IMR-90 (cell line): ENCODE data around the gene CFP. TPM values are rescaled to one million over a fixed set of nuclear protein-coding genes. Genes with fewer than 3 reads are reported as not detected.

Experiments used
- ATAC-seq: fragments of 200-7000 bp; cut with Tn5 transposase; 2 replicates; pipeline ENCODE4 v1.9.1; 2020; ENCODE audit warnings: low read depth, mild to moderate bottlenecking, moderate library complexity
- BruUV-seq: library from RNA; stranded (reverse); fragments of 400-500 nt; replicated peaks from 2 replicates; lab custom pipeline; 2021; lab: Mats Ljungman, UMichigan
- CTCF ChIA-PET: fragments of 300-600 bp; formaldehyde crosslinking; extraction: SDS; loops from one replicate; lab custom pipeline; 2021; ENCODE audit warnings: antibody characterized with exemption; lab: Yijun Ruan, JAX
- POLR2A ChIA-PET: fragments of 300-600 bp; sonication (Branson Sonifier 250); formaldehyde crosslinking; loops from one replicate; lab custom pipeline; 2022; ENCODE audit warnings: antibody characterized with exemption; ENCODE audit not compliant: unreplicated experiment; lab: Charles Lee
- DNase-seq: peaks from one replicate; pipeline ENCODE4 v3.0.0; 2013
- H2AFZ ChIP-seq: replicated peaks from 2 replicates; pipeline ENCODE3; 2013; ENCODE audit warnings: low read length, mild to moderate bottlenecking; ENCODE audit not compliant: poor library complexity
- H2AK5ac ChIP-seq: 2 replicates; pipeline ENCODE4 v1.6.1; 2013; ENCODE audit warnings: low read depth, low read length, inconsistent platforms
- H2AK9ac ChIP-seq: replicated peaks from 2 replicates; pipeline ENCODE3; 2013; ENCODE audit warnings: mild to moderate bottlenecking, low read depth, low read length, moderate library complexity; ENCODE audit not compliant: poor library complexity
- H2BK120ac ChIP-seq: 2 replicates; pipeline ENCODE4 v1.6.1; 2013; ENCODE audit warnings: low read depth, low read length, inconsistent platforms
- H2BK15ac ChIP-seq: 3 replicates; pipeline ENCODE4 v1.6.1; 2013; ENCODE audit warnings: low read depth, low read length, inconsistent platforms
- H2BK20ac ChIP-seq: 2 replicates; pipeline ENCODE4 v1.6.1; 2013; ENCODE audit warnings: low read depth, mild to moderate bottlenecking, inconsistent platforms, low read length, moderate library complexity
- H2BK5ac ChIP-seq: 2 replicates; pipeline ENCODE4 v1.6.1; 2013; ENCODE audit warnings: mild to moderate bottlenecking, low read depth, low read length, inconsistent platforms; ENCODE audit not compliant: poor library complexity, severe bottlenecking
- H3K14ac ChIP-seq: replicated peaks from 2 replicates; pipeline ENCODE4 v1.6.1; 2013; ENCODE audit warnings: low read depth, low read length, inconsistent platforms
- H3K18ac ChIP-seq: 2 replicates; pipeline ENCODE4 v1.6.1; 2013; ENCODE audit warnings: low read depth, low read length, control low read depth
- H3K23ac ChIP-seq: 2 replicates; pipeline ENCODE4 v1.6.1; 2013; ENCODE audit warnings: low read depth, low read length, inconsistent platforms
- H3K27ac ChIP-seq: 2 replicates; pipeline ENCODE4 v1.5.1; 2013; ENCODE audit warnings: mild to moderate bottlenecking, control low read depth, low read length; ENCODE audit not compliant: insufficient read depth
- H3K27me3 ChIP-seq: 2 replicates; pipeline ENCODE4 v1.6.1; 2013; ENCODE audit warnings: low read length; ENCODE audit not compliant: control insufficient read depth, insufficient read depth
- H3K36me3 ChIP-seq: 2 replicates; pipeline ENCODE4 v1.6.1; 2013; ENCODE audit warnings: low read length, mixed read lengths; ENCODE audit not compliant: control insufficient read depth, insufficient read depth
- H3K4ac ChIP-seq: 2 replicates; pipeline ENCODE4 v1.6.1; 2013; ENCODE audit warnings: low read depth, low read length, inconsistent platforms
- H3K4me1 ChIP-seq: 2 replicates; pipeline ENCODE4 v1.6.1; 2013; ENCODE audit warnings: low read length, mixed read lengths; ENCODE audit not compliant: control insufficient read depth, insufficient read depth
- H3K4me2 ChIP-seq: 2 replicates; pipeline ENCODE4 v1.6.1; 2013; ENCODE audit warnings: low read depth, mild to moderate bottlenecking, control low read depth, low read length, moderate library complexity
- H3K4me3 ChIP-seq: 2 replicates; pipeline ENCODE4 v1.5.1; 2013; ENCODE audit warnings: low read depth, mild to moderate bottlenecking, control low read depth, low read length, moderate library complexity; ENCODE audit not compliant: insufficient read depth
- H3K56ac ChIP-seq: 2 replicates; pipeline ENCODE4 v1.6.1; 2013; ENCODE audit warnings: low read length, inconsistent platforms; ENCODE audit not compliant: insufficient read depth; ENCODE audit errors: extremely low read depth
- H3K79me1 ChIP-seq, 2 experiments: 2 replicates each; pipeline ENCODE4 v1.6.1; 2013; ENCODE audit warnings: low read length in 2 of 2, inconsistent platforms in 1 of 2, low read depth in 1 of 2
- H3K9ac ChIP-seq: 2 replicates; pipeline ENCODE4 v1.6.1; 2013; ENCODE audit warnings: low read depth, low read length, control low read depth
- H3K9me1 ChIP-seq: 2 replicates; pipeline ENCODE4 v1.6.1; 2013; ENCODE audit warnings: low read length, inconsistent platforms; ENCODE audit not compliant: insufficient read depth
- H3K9me3 ChIP-seq: 2 replicates; pipeline ENCODE4 v1.6.1; 2013; ENCODE audit warnings: low read length; ENCODE audit not compliant: control insufficient read depth, insufficient read depth
- H4K20me1 ChIP-seq: 2 replicates; pipeline ENCODE4 v1.6.1; 2013; ENCODE audit warnings: low read length, inconsistent platforms; ENCODE audit not compliant: insufficient read depth
- H4K5ac ChIP-seq: 2 replicates; pipeline ENCODE4 v1.6.1; 2013; ENCODE audit warnings: mild to moderate bottlenecking, low read depth, low read length, control low read depth
- H4K8ac ChIP-seq, 2 experiments: 2 replicates each; pipeline ENCODE4 v1.6.1; 2013; ENCODE audit warnings: low read depth in 2 of 2, low read length in 2 of 2, control low read depth in 1 of 2, inconsistent platforms in 1 of 2
- H4K91ac ChIP-seq: 2 replicates; pipeline ENCODE4 v1.6.1; 2013; ENCODE audit warnings: low read depth, low read length, inconsistent platforms; ENCODE audit not compliant: insufficient read depth
- BHLHE40 ChIP-seq: fragments of 150-350 bp; IDR thresholded peaks from 2 replicates; pipeline ENCODE4 v1.6.1; 2016; ENCODE audit warnings: mild to moderate bottlenecking, low read depth, low read length
- CEBPB ChIP-seq: IDR thresholded peaks from 2 replicates; pipeline ENCODE4 v1.6.1; 2012; ENCODE audit warnings: low read depth, low read length, improper control_type of control experiment
- CHD1 ChIP-seq: IDR thresholded peaks from 2 replicates; pipeline ENCODE4 v1.6.1; 2012; ENCODE audit warnings: low read depth, low read length, improper control_type of control experiment
- CTCF ChIP-seq: conservative IDR thresholded peaks from 2 replicates; pipeline ENCODE4 v1.5.1; 2012; ENCODE audit warnings: mild to moderate bottlenecking, low read depth, low read length, improper control_type of control experiment
- ELK1 ChIP-seq: fragments of 150-350 bp; IDR thresholded peaks from 2 replicates; pipeline ENCODE4 v1.6.1; 2016; ENCODE audit warnings: low read depth, mild to moderate bottlenecking, low read length, moderate library complexity, borderline replicate concordance
- FOS ChIP-seq: fragments of 150-350 bp; IDR thresholded peaks from 2 replicates; pipeline ENCODE4 v1.6.1; 2016; ENCODE audit warnings: low read depth, low read length
- MAFK ChIP-seq: IDR thresholded peaks from 2 replicates; pipeline ENCODE4 v1.6.1; 2012; ENCODE audit warnings: low read depth, low read length, improper control_type of control experiment
- MAZ ChIP-seq: IDR thresholded peaks from 2 replicates; pipeline ENCODE4 v1.6.1; 2012; ENCODE audit warnings: low read depth, mild to moderate bottlenecking, low read length, improper control_type of control experiment, moderate library complexity, borderline replicate concordance
- MXI1 ChIP-seq: IDR thresholded peaks from 2 replicates; pipeline ENCODE4 v1.6.1; 2012; ENCODE audit warnings: low read depth, mild to moderate bottlenecking, low read length, moderate library complexity, borderline replicate concordance
- NFE2L2 ChIP-seq: fragments of 150-350 bp; IDR thresholded peaks from 2 replicates; pipeline ENCODE4 v1.6.1; 2016; ENCODE audit warnings: low read depth, mild to moderate bottlenecking, low read length
- POLR2A ChIP-seq: IDR thresholded peaks from 2 replicates; pipeline ENCODE4 v1.6.1; 2012; ENCODE audit warnings: mild to moderate bottlenecking, low read depth, low read length
- RAD21 ChIP-seq: IDR thresholded peaks from 2 replicates; pipeline ENCODE4 v1.6.1; 2012; ENCODE audit warnings: low read length, improper control_type of control experiment
- RCOR1 ChIP-seq: IDR thresholded peaks from 2 replicates; pipeline ENCODE4 v1.6.1; 2012; ENCODE audit warnings: mild to moderate bottlenecking, low read length, improper control_type of control experiment; ENCODE audit not compliant: insufficient replicate concordance
- RFX5 ChIP-seq: IDR thresholded peaks from 2 replicates; pipeline ENCODE4 v1.8.0; 2012; ENCODE audit warnings: low read depth, mild to moderate bottlenecking, low read length, moderate library complexity
- SMC3 ChIP-seq: fragments of 150-350 bp; IDR thresholded peaks from 2 replicates; pipeline ENCODE4 v1.6.1; 2016; ENCODE audit warnings: low read depth, mild to moderate bottlenecking, antibody characterized with exemption, low read length, moderate library complexity
- USF2 ChIP-seq: fragments of 150-350 bp; IDR thresholded peaks from 2 replicates; pipeline ENCODE4 v1.6.1; 2017; ENCODE audit warnings: mild to moderate bottlenecking, antibody characterized with exemption, low read length, low read depth
- whole genome bisulfite sequencing, 2 experiments: methylation state at CpG; one replicate each; pipeline versions ENCODE4 v1.1.5 to v1.1.7; 2013; ENCODE audit warnings: missing lambda C conversion rate in 2 of 2; ENCODE audit not compliant: insufficient read length in 1 of 2; ENCODE audit errors: extremely low coverage in 2 of 2; 5-methylcytosine and 5-hydroxymethylcytosine counted together
- dilution Hi-C: fragments of 300-500 bp; cut with HindIII; formaldehyde crosslinking; loops from one replicate; pipeline ENCODE4 v1.14.3; 2018; ENCODE audit warnings: low sequenced_read_pairs; ENCODE audit not compliant: unreplicated experiment
- in situ Hi-C: fragments of 300-500 bp; cut with MboI; formaldehyde crosslinking; loops from 3 replicates; pipeline ENCODE4 v1.14.3; 2019; ENCODE audit warnings: low sequenced_read_pairs, inconsistent platforms, mixed read lengths
- intact Hi-C: fragments of 100-400 bp; cut with micrococcal nuclease; formaldehyde crosslinking; loops from 2 replicates; pipeline ENCODE4 v1.10.0; 2022
- polyA plus RNA-seq, 3 experiments: library from polyadenylated mRNA; depleted of rRNA; stranded (reverse); fragments of >200 nt; gene quantifications; 2 replicates each; pipeline ENCODE4 v1.2.3, GENCODE V29; 2012; ENCODE audit warnings: low replicate concordance in 1 of 3
- total RNA-seq: library from RNA; depleted of rRNA; stranded (reverse); fragments of >200 nt; gene quantifications from 2 replicates; pipeline ENCODE4 v1.2.3, GENCODE V29; 2012

The CFP gene
- total and polyA plus RNA-seq, 2 of the 4 experiments (the other 2 are of a cell fraction) = under 0.01 to 0.14 TPM

- no peak for DNase-seq
- ChIA-PET POLR2A (no interaction called here), CTCF (no interaction called here)
- H2BK5ac ChIP-seq = no peak overlapping the region
- no peak overlapping the region for H3K4me3 ChIP-seq
- no peak for ATAC-seq
- H2BK120ac ChIP-seq = no peak overlapping the region
- no peak overlapping the region for H2AFZ ChIP-seq
- H3K79me1 ChIP-seq = no peaks in the 10 kb centered on the region
- H4K91ac ChIP-seq = no peak overlapping the region
- no CpG with 5 or more reads among the region's 8 CpGs for WGBS, 2 experiments
- H3K56ac ChIP-seq = no peak overlapping the region
- H4K8ac ChIP-seq = no peak overlapping the region
- H3K18ac ChIP-seq = no peak overlapping the region
- no peaks in the 10 kb centered on the region for H3K4me1 ChIP-seq
- no peak overlapping the region for H3K4me2 ChIP-seq
- dilution Hi-C loops (no loop called here), in situ Hi-C loops (no loop called here), intact Hi-C loops (no loop called here)
- H2BK20ac ChIP-seq = no peak overlapping the region
- TF ChIP-seq NFE2L2 = no peak
- no peak for TF ChIP-seq MAFK
- TF ChIP-seq FOS = no peak
- TF ChIP-seq MAZ = no peak
- TF ChIP-seq POLR2A = no peak
- TF ChIP-seq USF2 = no peak
- no peak for TF ChIP-seq SMC3
- no peak for TF ChIP-seq CEBPB
- TF ChIP-seq RCOR1 = no peak
- no peak for TF ChIP-seq RAD21
- no peak for TF ChIP-seq MXI1
- no peak for TF ChIP-seq CHD1
- TF ChIP-seq ELK1 = no peak
- no peak for TF ChIP-seq RFX5
- no peak for TF ChIP-seq CTCF
- no peak for TF ChIP-seq BHLHE40
- no peaks in the 10 kb centered on the region for H3K9me3 ChIP-seq
- H3K9ac ChIP-seq = no peak overlapping the region
- BruUV-seq = no TSS peak
- no peak overlapping the region for H2AK5ac ChIP-seq
- H4K20me1 ChIP-seq = peaks cover 3% of the 10 kb centered on the region
- H2AK9ac ChIP-seq = no peak overlapping the region
- H3K9me1 ChIP-seq = no peaks in the 10 kb centered on the region
- no peak overlapping the region for H3K14ac ChIP-seq
- H3K23ac ChIP-seq = no peak overlapping the region
- no peak overlapping the region for H3K27ac ChIP-seq
- H3K36me3 ChIP-seq = no peaks in the 10 kb centered on the region
- H4K5ac ChIP-seq = no peak overlapping the region
- H2BK15ac ChIP-seq = no peak overlapping the region
- H3K4ac ChIP-seq = no peak overlapping the region
- peaks cover 8% of the 10 kb centered on the region; the same call in 1 of the 2 replicates for H3K27me3 ChIP-seq
Observed at GRCh38 chrX:47613082-47613481, 16.6 kb downstream of the CFP start.
